AG04450 (cell line): Measurements from ENCODE around the gene RAPGEF3. TPM values are rescaled to one million over a fixed set of nuclear protein-coding genes. Genes with fewer than 3 reads are reported as not detected.

Experiments used
- CTCF ChIA-PET: fragments of 300-600, 350-600 bp; formaldehyde crosslinking; extraction: SDS; loops from one replicate; lab custom pipeline; 2022; ENCODE audit warnings: antibody characterized with exemption, inconsistent platforms; lab: Charles Lee
- POLR2A ChIA-PET: fragments of 350-600 bp; formaldehyde crosslinking; extraction: SDS; loops from one replicate; lab custom pipeline; 2021; ENCODE audit warnings: antibody characterized with exemption, inconsistent platforms; lab: Yijun Ruan, JAX
- DNase-seq: peaks from one replicate; pipeline ENCODE4 v3.0.0-alpha.2; 2011; ENCODE audit warnings: low read depth, low spot score
- H3K27ac ChIP-seq: one replicate; pipeline ENCODE4 v1.5.1; 2012; ENCODE audit warnings: low read depth, low read length, control low read depth
- H3K27me3 ChIP-seq: one replicate; pipeline ENCODE4 v1.6.0; 2012; ENCODE audit warnings: low read length; ENCODE audit not compliant: control insufficient read depth, insufficient read depth
- H3K4me3 ChIP-seq: 2 replicates; pipeline ENCODE4 v1.5.1; 2011; ENCODE audit warnings: mild to moderate bottlenecking, low read depth, low read length, control low read depth
- H3K9me3 ChIP-seq: 2 replicates; pipeline ENCODE4 v1.5.1; 2012; ENCODE audit warnings: low read length; ENCODE audit not compliant: control insufficient read depth, insufficient read depth
- CTCF ChIP-seq: IDR thresholded peaks from 2 replicates; pipeline ENCODE4 v1.5.1; 2011; ENCODE audit warnings: low read depth, low read length, control low read depth, inconsistent platforms
- polyA minus RNA-seq: library from RNA; depleted of rRNA, polyadenylated mRNA; stranded (reverse); fragments of >200 nt; gene quantifications from 2 replicates; pipeline ENCODE4 v1.2.3, GENCODE V29; 2011; rRNA and poly(A)+ RNA removed
- polyA plus RNA-seq: library from polyadenylated mRNA; depleted of rRNA; stranded (reverse); fragments of >200 nt; gene quantifications from 2 replicates; pipeline ENCODE4 v1.2.3, GENCODE V29; 2011; rRNA removed

The RAPGEF3 gene
- polyA plus RNA-seq = 1.7 and 2.1 TPM in 2 replicates
- polyA minus RNA-seq = 2.7 and 3.4 TPM in 2 replicates

GRCh38 chr12:47758834-47759690 lies at the start of gene RAPGEF3:
Gene RAPGEF3, minus strand, starts transcription at chr12:47758880. Its CDS starts 324 bp downstream, at chr12:47758556.
- H3K27me3 ChIP-seq = no peaks in the 10 kb centered on the region
- no peak for DNase-seq
- POLR2A ChIA-PET = interaction anchor here (0.5 to 1.3 kb wide), 4 partner anchors 12 to 87 kb away, joined by 3 to 4 read pairs (median 3); no protein-coding TSS in a partner anchor
- peak within 1 kb of the TSS; percentile 69 for H3K4me3 ChIP-seq
- peak; percentile 48 for TF ChIP-seq CTCF
- H3K9me3 ChIP-seq = no peaks in the 10 kb centered on the region; the same call in 1 of the 2 replicates
- H3K27ac ChIP-seq = peak within 1 kb of the TSS; percentile 65
- CTCF ChIA-PET = interaction anchor here (0.8 to 13.2 kb wide), 8 partner anchors 8 to 79 kb away, joined by 3 to 116 read pairs (median 7); partner anchors contain the start of gene RPAP3

- no peak for DNase-seq
- ChIA-PET CTCF (interaction anchor here (0.9 to 3.3 kb wide), 8 partner anchors 9 to 64 kb away, joined by 3 to 19 read pairs (median 3); partner anchors contain the start of gene SLC48A1), POLR2A (interaction anchor here (0.6 to 1.4 kb wide), 2 partner anchors 9 to 13 kb away, joined by 4 to 6 read pairs; no protein-coding TSS in a partner anchor)
- H3K27me3 ChIP-seq = no peaks in the 10 kb centered on the region
- no peaks in the 10 kb centered on the region for H3K9me3 ChIP-seq
- H3K27ac ChIP-seq = peak overlapping the region; percentile 68
- H3K4me3 ChIP-seq = no peak overlapping the region
- TF ChIP-seq CTCF = no peak
Measured at GRCh38 chr12:47808050-47808449, 49.4 kb upstream of the RAPGEF3 start.

GRCh38 chr12:47807338-47807737 lies 48.7 kb upstream of the RAPGEF3 start:
- Histone ChIP-seq H3K4me3 (no peak overlapping the region), H3K27ac (no peak overlapping the region), H3K9me3 (no peaks in the 10 kb centered on the region), H3K27me3 (no peaks in the 10 kb centered on the region)
- no peak for TF ChIP-seq CTCF
- CTCF ChIA-PET = interaction anchor here (1.1 to 3.3 kb wide), 3 partner anchors 10 to 31 kb away, joined by 3 to 19 read pairs (median 9); no protein-coding TSS in a partner anchor
- DNase-seq = no peak
- POLR2A ChIA-PET = interaction anchor here (1.4 kb wide), 1 partner anchor 10 kb away, joined by 6 read pairs; no protein-coding TSS in a partner anchor

GRCh38 chr12:47805417-47805816 lies 46.7 kb upstream of the RAPGEF3 start:
- Histone ChIP-seq H3K9me3 (no peaks in the 10 kb centered on the region), H3K4me3 (no peak overlapping the region), H3K27me3 (no peaks in the 10 kb centered on the region), H3K27ac (peak overlapping the region; percentile 47)
- ChIA-PET POLR2A (no interaction called here), CTCF (interaction anchor here (0.9 to 2.5 kb wide), 3 partner anchors 12 to 141 kb away, joined by 3 to 9 read pairs (median 7); no protein-coding TSS in a partner anchor)
- no peak for DNase-seq
- TF ChIP-seq CTCF = no peak
